ENCODE data around the gene BSN. TPM values are rescaled to one million over a fixed set of nuclear protein-coding genes. Genes with fewer than 3 reads are reported as not detected.

The BSN gene
- total RNA-seq, 1 donor from 2014 or later: 0.85 TPM

DNA sequence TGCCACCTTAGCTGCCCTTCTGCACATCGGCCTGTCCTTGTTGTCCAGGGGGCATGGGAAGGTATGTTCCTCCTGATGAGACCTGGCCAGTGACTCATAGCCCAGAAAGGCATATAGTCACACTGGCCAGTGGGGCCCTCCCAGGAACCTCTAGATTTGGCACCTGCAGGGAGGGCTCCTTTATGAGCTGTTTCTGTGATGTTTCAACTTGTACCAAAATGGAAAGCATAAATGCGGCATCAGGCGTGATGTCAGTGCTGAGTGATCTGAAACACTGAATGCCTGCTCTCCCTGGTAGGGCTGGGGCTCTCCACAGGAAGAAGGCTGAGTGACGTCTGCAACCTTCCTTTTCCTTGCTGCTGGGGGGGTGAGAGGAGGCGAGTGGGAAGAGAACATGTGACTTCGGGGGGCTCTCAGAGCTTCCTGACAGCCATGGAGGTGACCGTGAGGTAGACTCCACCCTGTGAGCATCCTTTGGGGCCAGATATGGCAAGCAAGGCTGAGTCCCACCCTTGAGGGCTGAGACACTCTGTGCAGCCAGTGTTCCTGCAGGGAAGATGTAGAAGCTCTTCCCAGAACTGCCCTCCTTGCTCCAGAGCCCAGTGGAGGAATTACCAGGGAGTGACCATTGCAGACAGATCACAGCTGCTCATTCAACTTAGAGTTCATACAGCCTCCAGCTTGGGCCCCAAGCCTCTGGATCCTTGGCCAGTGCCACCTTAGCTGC, 82.8 kb downstream of the BSN start:
- Histone ChIP-seq H3K4me3 (no peak overlapping the region), H3K27ac (peak overlapping the region in 1 of 2 donors; percentile 55), H3K36me3 (no peaks in the 10 kb centered on the region), H3K4me1 (peaks cover 5 to 8% of the 10 kb centered on the region in 2 donors), H3K9me3 (no peaks in the 10 kb centered on the region), H3K27me3 (no peaks in the 10 kb centered on the region)
- TF ChIP-seq, protein P1, sequence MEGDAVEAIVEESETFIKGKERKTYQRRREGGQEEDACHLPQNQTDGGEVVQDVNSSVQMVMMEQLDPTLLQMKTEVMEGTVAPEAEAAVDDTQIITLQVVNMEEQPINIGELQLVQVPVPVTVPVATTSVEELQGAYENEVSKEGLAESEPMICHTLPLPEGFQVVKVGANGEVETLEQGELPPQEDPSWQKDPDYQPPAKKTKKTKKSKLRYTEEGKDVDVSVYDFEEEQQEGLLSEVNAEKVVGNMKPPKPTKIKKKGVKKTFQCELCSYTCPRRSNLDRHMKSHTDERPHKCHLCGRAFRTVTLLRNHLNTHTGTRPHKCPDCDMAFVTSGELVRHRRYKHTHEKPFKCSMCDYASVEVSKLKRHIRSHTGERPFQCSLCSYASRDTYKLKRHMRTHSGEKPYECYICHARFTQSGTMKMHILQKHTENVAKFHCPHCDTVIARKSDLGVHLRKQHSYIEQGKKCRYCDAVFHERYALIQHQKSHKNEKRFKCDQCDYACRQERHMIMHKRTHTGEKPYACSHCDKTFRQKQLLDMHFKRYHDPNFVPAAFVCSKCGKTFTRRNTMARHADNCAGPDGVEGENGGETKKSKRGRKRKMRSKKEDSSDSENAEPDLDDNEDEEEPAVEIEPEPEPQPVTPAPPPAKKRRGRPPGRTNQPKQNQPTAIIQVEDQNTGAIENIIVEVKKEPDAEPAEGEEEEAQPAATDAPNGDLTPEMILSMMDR (IDR thresholded peaks at IDR 0.05): no peak
- DNase-seq (ENCODE audit: low spot score in 2 of 2): no peak
- intact Hi-C loops (cut with DNase I): no loop called here

DNA sequence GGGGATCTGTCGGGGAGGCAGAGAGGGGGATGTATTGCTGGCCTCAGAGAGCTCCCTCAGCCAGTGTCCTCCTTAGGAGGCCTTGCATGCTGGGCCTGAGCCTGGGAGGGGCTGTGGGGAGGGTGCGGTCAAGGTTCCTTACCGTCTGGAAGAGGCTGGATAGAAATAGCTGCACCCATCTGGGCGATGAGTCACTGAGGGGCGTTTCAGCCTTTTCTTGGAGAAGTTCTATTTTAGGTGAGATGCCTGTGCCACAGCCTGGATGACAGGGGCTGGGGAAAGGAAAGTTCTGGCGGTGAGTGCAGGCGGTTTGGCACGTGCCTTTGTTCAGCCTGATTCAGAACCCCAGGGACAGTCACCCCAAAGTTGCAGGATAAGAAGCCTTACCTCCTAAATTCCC, 84.2 kb downstream of the BSN start:
- intact Hi-C loops (cut with DNase I): no loop called here
- H3K9me3 ChIP-seq: no peaks in the 10 kb centered on the region
- no peaks in the 10 kb centered on the region for H3K36me3 ChIP-seq
- peak overlapping the region; percentile 52 to 55 for H3K27ac ChIP-seq
- H3K4me3 ChIP-seq: no peak overlapping the region
- no peaks in the 10 kb centered on the region for H3K27me3 ChIP-seq
- TF ChIP-seq, protein P1 (IDR thresholded peaks at IDR 0.05): no peak
- DNase-seq (ENCODE audit: low spot score in 2 of 2): peak; percentile 32 to 80
- peaks cover 5 to 8% of the 10 kb centered on the region in 2 donors for H3K4me1 ChIP-seq

DNA sequence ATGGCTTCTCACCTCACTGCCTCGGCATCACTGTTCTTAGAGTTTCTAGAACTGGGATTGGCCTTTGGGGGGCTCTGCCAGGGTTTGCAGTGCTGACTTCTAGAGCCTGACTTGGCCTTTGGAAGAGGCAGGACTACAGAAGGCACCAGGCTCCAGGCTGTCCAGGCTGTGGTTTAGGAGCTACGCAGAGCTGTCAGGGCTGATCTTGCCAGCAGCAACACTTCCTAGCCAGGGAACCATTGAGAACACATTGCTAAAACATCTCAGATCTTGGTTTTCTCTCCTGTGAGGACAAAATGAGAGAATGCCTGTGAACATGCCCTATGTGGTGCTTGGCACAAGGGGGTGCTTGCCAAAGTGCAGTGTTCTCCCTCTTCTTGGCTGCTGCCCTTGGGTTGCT, 85.3 kb downstream of the BSN start:
- H3K27ac ChIP-seq: peak overlapping the region; percentile 52 to 55
- H3K4me3 ChIP-seq: no peak overlapping the region
- no peaks in the 10 kb centered on the region for H3K9me3 ChIP-seq
- TF ChIP-seq, protein P1 (IDR thresholded peaks at IDR 0.05): no peak
- H3K27me3 ChIP-seq: no peaks in the 10 kb centered on the region
- no peaks in the 10 kb centered on the region for H3K36me3 ChIP-seq
- intact Hi-C loops (cut with DNase I): no loop called here
- H3K4me1 ChIP-seq: peaks cover 5 to 8% of the 10 kb centered on the region in 2 donors
- DNase-seq (ENCODE audit: low spot score in 2 of 2): no peak

DNA sequence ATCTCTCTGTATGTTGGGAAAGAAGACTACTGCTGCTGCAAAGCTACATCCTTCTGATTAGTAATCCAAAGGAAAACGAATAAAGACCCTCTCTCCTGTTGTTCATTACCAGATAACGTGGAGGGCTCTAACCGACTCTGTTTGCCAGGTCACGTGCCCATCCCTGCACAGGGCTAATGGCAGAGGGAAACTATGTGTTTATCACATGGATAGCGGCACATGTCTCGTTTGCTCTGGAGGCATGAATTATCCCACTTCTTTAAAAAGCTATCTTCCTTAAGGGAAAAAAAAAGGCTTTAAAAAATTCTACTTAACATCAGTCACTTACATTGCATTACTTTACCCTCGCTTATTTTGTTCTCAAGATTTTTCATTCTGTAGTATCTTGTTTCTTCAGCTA, 87.0 kb downstream of the BSN start:
- Histone ChIP-seq H3K4me3 (no peak overlapping the region), H3K27me3 (no peaks in the 10 kb centered on the region), H3K9me3 (no peaks in the 10 kb centered on the region), H3K36me3 (no peaks in the 10 kb centered on the region), H3K27ac (no peak overlapping the region), H3K4me1 (peaks cover 5 to 8% of the 10 kb centered on the region in 2 donors)
- DNase-seq (ENCODE audit: low spot score in 2 of 2): no peak
- TF ChIP-seq, protein P1 (IDR thresholded peaks at IDR 0.05): no peak
- intact Hi-C loops (cut with DNase I): no loop called here

DNA sequence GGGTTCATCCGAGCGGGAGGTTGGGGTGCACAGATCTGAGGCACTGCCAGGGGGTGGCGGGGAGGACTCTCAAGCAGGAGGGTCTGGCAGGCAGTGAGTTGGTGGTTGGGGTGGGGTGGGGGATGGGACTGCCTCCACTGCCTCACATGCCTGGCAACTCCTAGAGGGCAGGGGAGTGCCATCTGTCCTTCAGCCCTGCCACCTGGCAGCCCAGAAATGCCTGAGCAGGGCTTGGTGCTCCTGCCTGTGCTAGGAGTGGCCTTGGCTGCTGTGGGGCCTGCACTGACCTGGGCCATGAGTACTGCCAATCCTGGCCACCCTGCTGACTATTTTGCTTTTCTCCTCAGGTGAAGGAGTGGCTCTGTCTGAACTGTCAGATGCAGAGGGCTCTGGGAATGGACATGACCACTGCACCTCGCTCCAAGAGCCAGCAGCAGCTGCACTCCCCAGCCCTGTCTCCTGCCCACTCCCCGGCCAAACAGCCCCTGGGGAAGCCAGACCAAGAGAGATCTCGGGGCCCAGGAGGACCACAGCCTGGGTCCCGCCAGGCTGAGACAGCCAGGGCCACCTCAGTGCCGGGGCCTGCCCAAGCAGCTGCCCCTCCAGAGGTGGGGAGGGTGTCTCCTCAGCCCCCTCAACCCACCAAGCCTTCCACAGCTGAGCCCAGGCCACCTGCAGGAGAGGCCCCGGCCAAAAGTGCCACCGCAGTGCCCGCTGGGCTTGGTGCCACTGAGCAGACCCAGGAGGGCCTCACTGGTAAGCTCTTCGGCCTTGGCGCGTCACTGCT, 87.8 kb downstream of the BSN start:
- DNase-seq (ENCODE audit: low spot score in 2 of 2): no peak
- intact Hi-C loops (cut with DNase I): no loop called here
- Histone ChIP-seq H3K27me3 (no peaks in the 10 kb centered on the region), H3K9me3 (no peaks in the 10 kb centered on the region), H3K4me3 (no peak overlapping the region), H3K4me1 (peaks cover 5 to 8% of the 10 kb centered on the region in 2 donors), H3K36me3 (no peaks in the 10 kb centered on the region), H3K27ac (no peak overlapping the region)
- TF ChIP-seq, protein P1 (IDR thresholded peaks at IDR 0.05): no peak

Measured in ascending aorta (tissue), 2 donors.